Suprapubic skin (tissue), 4 donors: Measurements from ENCODE around the gene SLC6A11. TPM values are rescaled to one million over a fixed set of nuclear protein-coding genes. Genes with fewer than 3 reads are reported as not detected.

ENCODE experiments used
- DNase-seq, 2 donors: peaks; one replicate each; pipeline ENCODE4 v3.0.0-alpha.2; 2019; ENCODE audit warnings: low spot score in 2 of 2
- H3K27ac ChIP-seq: fragments of 200-600 bp; sonication (generic); one replicate; pipeline ENCODE4 v1.5.1; 2019
- H3K27me3 ChIP-seq: fragments of 200-600 bp; sonication (generic); one replicate; pipeline ENCODE4 v1.5.1; 2019
- H3K36me3 ChIP-seq: fragments of 200-600 bp; sonication (generic); one replicate; pipeline ENCODE4 v1.5.1; 2019
- H3K4me1 ChIP-seq: fragments of 200-600 bp; sonication (generic); one replicate; pipeline ENCODE4 v1.5.1; 2019
- H3K4me3 ChIP-seq: fragments of 200-600 bp; sonication (generic); one replicate; pipeline ENCODE4 v1.5.1; 2019; ENCODE audit warnings: mild to moderate bottlenecking
- H3K9me3 ChIP-seq: fragments of 200-600 bp; sonication (generic); one replicate; pipeline ENCODE4 v1.5.1; 2019
- CTCF ChIP-seq, 2 donors: fragments of 200-600 bp in 1 of 2; fragments of 450-650 bp in 1 of 2; sonication (generic) in 1 of 2; IDR thresholded peaks; one replicate each; pipeline ENCODE4 v1.5.1; 2016 to 2019; ENCODE audit warnings: antibody characterized with exemption in 2 of 2, mild to moderate bottlenecking in 1 of 2, moderate library complexity in 1 of 2
- EP300 ChIP-seq: sonication (generic); formaldehyde crosslinking; IDR thresholded peaks from one replicate; pipeline ENCODE4 v1.6.1; 2017; ENCODE audit warnings: antibody characterized with exemption
- POLR2A ChIP-seq, 2 donors: fragments of 450-650 bp; IDR thresholded peaks; one replicate each; pipeline ENCODE4 v1.6.1; 2017; ENCODE audit warnings: antibody characterized with exemption in 2 of 2, mild to moderate bottlenecking in 2 of 2, moderate library complexity in 2 of 2
- POLR2AphosphoS5 ChIP-seq, 3 donors: sonication (generic); formaldehyde crosslinking; IDR thresholded peaks; one replicate each; pipeline ENCODE4 v1.6.1; 2017; ENCODE audit warnings: antibody characterized with exemption in 3 of 3
- WGBS: methylation state at CpG from one replicate; pipeline ENCODE4 v1.1.5; 2018; 5-methylcytosine and 5-hydroxymethylcytosine counted together
- total RNA-seq, 4 donors: library from RNA; depleted of rRNA; stranded (reverse); fragments of >200 nt; gene quantifications; one replicate each; pipeline ENCODE4 v1.1.0, GENCODE V29; 2016

SLC6A11 gene
- total RNA-seq, 4 donors from 2014 or later: 4.3 to 7.9 (median 6.2) TPM

GRCh38 chr3:10961921-10962320, 145.9 kb downstream of the SLC6A11 start:
- Histone ChIP-seq H3K4me1 (no peaks in the 10 kb centered on the region), H3K36me3 (no peaks in the 10 kb centered on the region), H3K9me3 (no peaks in the 10 kb centered on the region), H3K4me3 (no peak overlapping the region), H3K27ac (no peak overlapping the region), H3K27me3 (peaks cover 11% of the 10 kb centered on the region)
- 76% methylated on average over 2 of the region's 2 CpGs for WGBS
- no peak for DNase-seq
- no peak for TF ChIP-seq POLR2AphosphoS5 (IDR thresholded peaks at IDR 0.05)
- TF ChIP-seq POLR2A (IDR thresholded peaks at IDR 0.05): no peak
- no peak for TF ChIP-seq CTCF (IDR thresholded peaks at IDR 0.05)
- no peak for TF ChIP-seq EP300

GRCh38 chr3:10962481-10963036, 146.5 kb downstream of the SLC6A11 start:
- Histone ChIP-seq H3K27me3 (peaks cover 15% of the 10 kb centered on the region), H3K36me3 (no peaks in the 10 kb centered on the region), H3K9me3 (no peaks in the 10 kb centered on the region), H3K4me3 (no peak overlapping the region), H3K27ac (no peak overlapping the region), H3K4me1 (no peaks in the 10 kb centered on the region)
- DNase-seq: no peak
- TF ChIP-seq POLR2A (IDR thresholded peaks at IDR 0.05) (no peak), EP300 (no peak), POLR2AphosphoS5 (IDR thresholded peaks at IDR 0.05) (no peak), CTCF (IDR thresholded peaks at IDR 0.05) (no peak)
- WGBS: 60% methylated on average over 5 of the region's 5 CpGs

- no peak overlapping the region for H3K27ac ChIP-seq
- no peak overlapping the region for H3K4me3 ChIP-seq
- H3K36me3 ChIP-seq: no peaks in the 10 kb centered on the region
- H3K9me3 ChIP-seq: no peaks in the 10 kb centered on the region
- H3K4me1 ChIP-seq: no peaks in the 10 kb centered on the region
- DNase-seq: no peak
- WGBS: 54% methylated on average over 6 of the region's 6 CpGs
- no peak for TF ChIP-seq EP300
- no peak for TF ChIP-seq POLR2A (IDR thresholded peaks at IDR 0.05)
- no peak for TF ChIP-seq POLR2AphosphoS5 (IDR thresholded peaks at IDR 0.05)
- TF ChIP-seq CTCF (IDR thresholded peaks at IDR 0.05): no peak
- peaks cover 15% of the 10 kb centered on the region for H3K27me3 ChIP-seq
Measured at GRCh38 chr3:10964537-10965167, 148.6 kb downstream of the SLC6A11 start.

GRCh38 chr3:10968401-10968800, 152.4 kb downstream of the SLC6A11 start:
- no peaks in the 10 kb centered on the region for H3K9me3 ChIP-seq
- peaks cover 33% of the 10 kb centered on the region for H3K27me3 ChIP-seq
- 30% methylated on average over 3 of the region's 4 CpGs for WGBS
- H3K4me3 ChIP-seq: no peak overlapping the region
- no peak overlapping the region for H3K27ac ChIP-seq
- TF ChIP-seq POLR2AphosphoS5 (IDR thresholded peaks at IDR 0.05) (no peak), CTCF (IDR thresholded peaks at IDR 0.05) (no peak), POLR2A (IDR thresholded peaks at IDR 0.05) (no peak), EP300 (no peak)
- H3K4me1 ChIP-seq: no peaks in the 10 kb centered on the region
- no peaks in the 10 kb centered on the region for H3K36me3 ChIP-seq
- no peak for DNase-seq

GRCh38 chr3:10970306-10970960, 154.4 kb downstream of the SLC6A11 start:
- 71% methylated on average over 3 of the region's 5 CpGs for WGBS
- no peaks in the 10 kb centered on the region for H3K36me3 ChIP-seq
- TF ChIP-seq EP300 (no peak), POLR2A (IDR thresholded peaks at IDR 0.05) (no peak), CTCF (IDR thresholded peaks at IDR 0.05) (no peak), POLR2AphosphoS5 (IDR thresholded peaks at IDR 0.05) (no peak)
- DNase-seq: no peak
- H3K27ac ChIP-seq: no peak overlapping the region
- no peak overlapping the region for H3K4me3 ChIP-seq
- H3K4me1 ChIP-seq: no peaks in the 10 kb centered on the region
- H3K9me3 ChIP-seq: no peaks in the 10 kb centered on the region
- H3K27me3 ChIP-seq: peaks cover 36% of the 10 kb centered on the region
